ENCODE measurements around the gene PFKFB4. TPM values are rescaled to one million over a fixed set of nuclear protein-coding genes. Genes with fewer than 3 reads are reported as not detected.

PFKFB4 gene
- total RNA-seq, 1 donor from 2014 or later: 22.4 TPM

DNA sequence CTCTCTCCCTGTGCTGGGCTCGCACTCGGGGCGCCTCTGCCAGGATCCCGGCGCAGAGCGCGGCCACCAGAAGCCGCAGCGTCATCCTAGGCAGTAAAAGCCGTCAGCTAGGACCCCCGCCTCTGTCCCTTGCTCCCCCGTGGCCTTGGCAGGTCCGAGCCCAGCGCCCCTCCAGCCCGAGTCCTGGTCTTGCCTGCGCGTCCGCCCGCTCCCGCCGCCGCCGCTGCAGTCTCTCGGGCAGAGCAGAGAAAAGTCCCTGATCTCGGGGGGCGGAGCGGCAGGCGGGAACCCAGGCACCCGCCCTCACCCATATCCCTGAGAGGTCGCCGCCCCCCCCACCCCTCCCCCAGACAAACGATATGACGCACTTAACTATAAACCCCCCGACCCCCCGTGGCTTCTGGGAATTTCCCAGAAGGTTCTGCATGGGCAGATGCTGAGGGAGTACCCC, 38.5 kb upstream of the PFKFB4 start, which contains the start of gene COL7A1:
Gene COL7A1, minus strand, starts transcription at position 255 of the 451 bp plus-strand sequence. Its CDS starts 170 bp downstream, at position 85.
- H3K27me3 ChIP-seq (ENCODE audit: control insufficient read depth, insufficient read depth, low read length): no peaks in the 10 kb centered on the region
- no peak for DNase-seq (ENCODE audit: low read depth)
- H3K36me3 ChIP-seq (ENCODE audit: control insufficient read depth, insufficient read depth, low read length): peaks cover 7% of the 10 kb centered on the region
- TF ChIP-seq, protein P1, sequence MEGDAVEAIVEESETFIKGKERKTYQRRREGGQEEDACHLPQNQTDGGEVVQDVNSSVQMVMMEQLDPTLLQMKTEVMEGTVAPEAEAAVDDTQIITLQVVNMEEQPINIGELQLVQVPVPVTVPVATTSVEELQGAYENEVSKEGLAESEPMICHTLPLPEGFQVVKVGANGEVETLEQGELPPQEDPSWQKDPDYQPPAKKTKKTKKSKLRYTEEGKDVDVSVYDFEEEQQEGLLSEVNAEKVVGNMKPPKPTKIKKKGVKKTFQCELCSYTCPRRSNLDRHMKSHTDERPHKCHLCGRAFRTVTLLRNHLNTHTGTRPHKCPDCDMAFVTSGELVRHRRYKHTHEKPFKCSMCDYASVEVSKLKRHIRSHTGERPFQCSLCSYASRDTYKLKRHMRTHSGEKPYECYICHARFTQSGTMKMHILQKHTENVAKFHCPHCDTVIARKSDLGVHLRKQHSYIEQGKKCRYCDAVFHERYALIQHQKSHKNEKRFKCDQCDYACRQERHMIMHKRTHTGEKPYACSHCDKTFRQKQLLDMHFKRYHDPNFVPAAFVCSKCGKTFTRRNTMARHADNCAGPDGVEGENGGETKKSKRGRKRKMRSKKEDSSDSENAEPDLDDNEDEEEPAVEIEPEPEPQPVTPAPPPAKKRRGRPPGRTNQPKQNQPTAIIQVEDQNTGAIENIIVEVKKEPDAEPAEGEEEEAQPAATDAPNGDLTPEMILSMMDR (IDR thresholded peaks at IDR 0.05; ENCODE audit: insufficient read depth, low read length, poor library complexity, severe bottlenecking): no peak
- peak within 1 kb of the TSS; percentile 64 for H3K4me3 ChIP-seq (ENCODE audit: low read depth, low read length)

DNA sequence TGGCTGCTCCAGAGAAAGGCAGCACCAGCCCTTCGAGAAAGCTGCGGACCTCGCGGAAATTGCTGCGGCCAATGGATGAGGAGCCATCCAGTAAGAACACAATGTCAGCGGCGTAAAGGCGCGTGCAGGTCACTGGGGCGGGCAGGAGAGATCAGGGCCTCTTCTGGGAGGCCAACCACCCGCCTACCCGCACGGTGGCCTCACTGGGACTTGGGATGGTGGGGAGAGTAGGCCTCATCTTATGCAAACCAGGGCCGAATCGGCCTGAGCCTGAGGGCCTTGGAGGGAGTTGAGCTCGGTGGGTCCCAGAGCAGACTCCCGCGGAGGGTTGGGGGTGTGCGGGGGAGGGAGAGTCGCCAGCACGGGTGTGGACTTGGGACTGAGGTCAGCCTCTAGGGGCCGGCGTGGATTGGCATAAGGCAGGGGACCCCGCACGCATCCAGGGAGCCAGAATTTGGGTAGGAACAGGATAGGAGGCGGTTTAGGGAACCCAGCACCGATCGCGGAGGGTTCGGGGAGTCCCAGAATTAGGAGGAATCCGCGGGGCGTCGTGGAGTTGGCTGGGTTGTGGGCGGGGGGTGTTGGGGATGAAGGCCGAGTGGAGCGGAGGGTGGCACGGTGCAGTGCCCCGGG, 37.9 kb upstream of the PFKFB4 start:
- Histone ChIP-seq H3K36me3 (ENCODE audit: control insufficient read depth, insufficient read depth, low read length) (peaks cover 7% of the 10 kb centered on the region), H3K4me3 (ENCODE audit: low read depth, low read length) (peak overlapping the region; percentile 64), H3K27me3 (ENCODE audit: control insufficient read depth, insufficient read depth, low read length) (no peaks in the 10 kb centered on the region)
- TF ChIP-seq, protein P1 (IDR thresholded peaks at IDR 0.05; ENCODE audit: insufficient read depth, low read length, poor library complexity, severe bottlenecking): no peak
- DNase-seq (ENCODE audit: low read depth): no peak

DNA sequence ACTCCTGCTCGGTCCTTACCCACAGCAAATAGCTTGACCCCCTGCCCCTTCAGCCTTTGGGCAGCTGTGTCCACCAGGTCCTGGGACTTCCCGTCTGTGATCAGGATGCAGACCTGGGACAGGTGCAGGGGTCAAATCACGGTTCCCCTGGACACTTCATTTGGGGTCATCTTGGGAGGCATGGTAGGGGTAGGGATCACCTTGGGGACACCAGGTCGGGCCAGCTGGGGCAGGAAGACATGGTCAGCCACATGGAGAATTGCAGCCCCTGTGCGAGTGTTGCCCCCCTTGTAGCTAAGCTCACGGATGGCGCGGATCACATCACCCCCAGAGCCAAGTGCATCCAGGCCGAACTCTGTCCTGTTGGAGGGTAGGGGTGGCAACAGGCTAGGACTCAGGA, 36.7 kb upstream of the PFKFB4 start:
- TF ChIP-seq, protein P1 (IDR thresholded peaks at IDR 0.05; ENCODE audit: insufficient read depth, low read length, poor library complexity, severe bottlenecking): no peak
- no peak for DNase-seq (ENCODE audit: low read depth)
- H3K36me3 ChIP-seq (ENCODE audit: control insufficient read depth, insufficient read depth, low read length): peaks cover 2% of the 10 kb centered on the region
- peak overlapping the region; percentile 64 for H3K4me3 ChIP-seq (ENCODE audit: low read depth, low read length)
- no peaks in the 10 kb centered on the region for H3K27me3 ChIP-seq (ENCODE audit: control insufficient read depth, insufficient read depth, low read length)

GRCh38 chr3:48592519-48593087, 36.0 kb upstream of the PFKFB4 start:
- TF ChIP-seq, protein P1 (IDR thresholded peaks at IDR 0.05; ENCODE audit: insufficient read depth, low read length, poor library complexity, severe bottlenecking): no peak
- Histone ChIP-seq H3K36me3 (ENCODE audit: control insufficient read depth, insufficient read depth, low read length) (peaks cover 2% of the 10 kb centered on the region), H3K4me3 (ENCODE audit: low read depth, low read length) (no peak overlapping the region), H3K27me3 (ENCODE audit: control insufficient read depth, insufficient read depth, low read length) (no peaks in the 10 kb centered on the region)
- DNase-seq (ENCODE audit: low read depth): no peak

GRCh38 chr3:48591886-48592518, 35.4 kb upstream of the PFKFB4 start:
- no peak overlapping the region for H3K4me3 ChIP-seq (ENCODE audit: low read depth, low read length)
- H3K27me3 ChIP-seq (ENCODE audit: control insufficient read depth, insufficient read depth, low read length): no peaks in the 10 kb centered on the region
- DNase-seq (ENCODE audit: low read depth): no peak
- TF ChIP-seq, protein P1 (IDR thresholded peaks at IDR 0.05; ENCODE audit: insufficient read depth, low read length, poor library complexity, severe bottlenecking): no peak
- peaks cover 4% of the 10 kb centered on the region for H3K36me3 ChIP-seq (ENCODE audit: control insufficient read depth, insufficient read depth, low read length)

Data from kidney epithelial cell (primary cell).